AG04450 (cell line): ENCODE data around the gene SLC39A3. TPM values are rescaled to one million over a fixed set of nuclear protein-coding genes. Genes with fewer than 3 reads are reported as not detected.

Experiments used
- CTCF ChIA-PET: fragments of 300-600, 350-600 bp; formaldehyde crosslinking; extraction: SDS; loops from one replicate; lab custom pipeline; 2022; ENCODE audit warnings: antibody characterized with exemption, inconsistent platforms; lab: Charles Lee
- POLR2A ChIA-PET: fragments of 350-600 bp; formaldehyde crosslinking; extraction: SDS; loops from one replicate; lab custom pipeline; 2021; ENCODE audit warnings: antibody characterized with exemption, inconsistent platforms; lab: Yijun Ruan, JAX
- DNase-seq: peaks from one replicate; pipeline ENCODE4 v3.0.0-alpha.2; 2011; ENCODE audit warnings: low read depth, low spot score
- H3K27ac ChIP-seq: one replicate; pipeline ENCODE4 v1.5.1; 2012; ENCODE audit warnings: low read depth, low read length, control low read depth
- H3K27me3 ChIP-seq: one replicate; pipeline ENCODE4 v1.6.0; 2012; ENCODE audit warnings: low read length; ENCODE audit not compliant: control insufficient read depth, insufficient read depth
- H3K4me3 ChIP-seq: 2 replicates; pipeline ENCODE4 v1.5.1; 2011; ENCODE audit warnings: mild to moderate bottlenecking, low read depth, low read length, control low read depth
- H3K9me3 ChIP-seq: 2 replicates; pipeline ENCODE4 v1.5.1; 2012; ENCODE audit warnings: low read length; ENCODE audit not compliant: control insufficient read depth, insufficient read depth
- CTCF ChIP-seq: IDR thresholded peaks from 2 replicates; pipeline ENCODE4 v1.5.1; 2011; ENCODE audit warnings: low read depth, low read length, control low read depth, inconsistent platforms
- polyA plus RNA-seq: library from polyadenylated mRNA; depleted of rRNA; stranded (reverse); fragments of >200 nt; gene quantifications from 2 replicates; pipeline ENCODE4 v1.2.3, GENCODE V29; 2011

SLC39A3 gene
- polyA plus RNA-seq, 1 experiment: 27.9 TPM

- CTCF ChIA-PET: interaction anchor here (1.2 to 5.4 kb wide), 2 partner anchors 8 to 99 kb away, joined by 3 to 76 read pairs; no protein-coding TSS in a partner anchor
- no peak for DNase-seq
- TF ChIP-seq CTCF: no peak
- POLR2A ChIA-PET: no interaction called here
- no peaks in the 10 kb centered on the region; the same call in 1 of the 2 replicates for H3K9me3 ChIP-seq
- H3K27ac ChIP-seq: no peak overlapping the region
- no peaks in the 10 kb centered on the region for H3K27me3 ChIP-seq
- H3K4me3 ChIP-seq: no peak overlapping the region
Observed at GRCh38 chr19:2747349-2747748, 7.5 kb upstream of the SLC39A3 start.

- ChIA-PET CTCF (interaction anchor here (1.3 kb wide), 1 partner anchor 96 kb away, joined by 4 read pairs; no protein-coding TSS in a partner anchor), POLR2A (no interaction called here)
- no peak overlapping the region for H3K27ac ChIP-seq
- H3K27me3 ChIP-seq: no peaks in the 10 kb centered on the region
- TF ChIP-seq CTCF: no peak
- H3K4me3 ChIP-seq: no peak overlapping the region
- no peak for DNase-seq
- peaks cover 3% of the 10 kb centered on the region; the same call in 1 of the 2 replicates for H3K9me3 ChIP-seq
Observed at GRCh38 chr19:2744113-2744512, 4.3 kb upstream of the SLC39A3 start.

GRCh38 chr19:2743099-2743498 is 3.3 kb upstream of the SLC39A3 start:
- Histone ChIP-seq H3K27me3 (no peaks in the 10 kb centered on the region), H3K9me3 (peaks cover 3% of the 10 kb centered on the region; the same call in 1 of the 2 replicates), H3K27ac (no peak overlapping the region), H3K4me3 (no peak overlapping the region)
- DNase-seq: no peak
- ChIA-PET POLR2A (no interaction called here), CTCF (interaction anchor here (1.3 kb wide), 1 partner anchor 95 kb away, joined by 4 read pairs; no protein-coding TSS in a partner anchor)
- no peak for TF ChIP-seq CTCF

- no peak overlapping the region for H3K4me3 ChIP-seq
- H3K27ac ChIP-seq: no peak overlapping the region
- ChIA-PET CTCF (no interaction called here), POLR2A (no interaction called here)
- no peak for DNase-seq
- TF ChIP-seq CTCF: no peak
- no peaks in the 10 kb centered on the region for H3K27me3 ChIP-seq
- peaks cover 13% of the 10 kb centered on the region for H3K9me3 ChIP-seq
Observed at GRCh38 chr19:2740314-2740656, 468 bp upstream of the SLC39A3 start.

GRCh38 chr19:2736550-2737190 is 3.1 kb downstream of the SLC39A3 start:
- H3K9me3 ChIP-seq: peaks cover 13% of the 10 kb centered on the region
- ChIA-PET POLR2A (interaction anchor here (0.6 kb wide), 1 partner anchor 193 kb away, joined by 3 read pairs; no protein-coding TSS in a partner anchor), CTCF (no interaction called here)
- no peak for TF ChIP-seq CTCF
- H3K27me3 ChIP-seq: no peaks in the 10 kb centered on the region
- DNase-seq: no peak
- H3K4me3 ChIP-seq: no peak overlapping the region
- no peak overlapping the region for H3K27ac ChIP-seq
